Measurements from ENCODE around the gene DHPS. TPM values are rescaled to one million over a fixed set of nuclear protein-coding genes. Genes with fewer than 3 reads are reported as not detected.

DHPS gene
- total RNA-seq, 1 donor from 2014 or later: 92.9 TPM

DNA sequence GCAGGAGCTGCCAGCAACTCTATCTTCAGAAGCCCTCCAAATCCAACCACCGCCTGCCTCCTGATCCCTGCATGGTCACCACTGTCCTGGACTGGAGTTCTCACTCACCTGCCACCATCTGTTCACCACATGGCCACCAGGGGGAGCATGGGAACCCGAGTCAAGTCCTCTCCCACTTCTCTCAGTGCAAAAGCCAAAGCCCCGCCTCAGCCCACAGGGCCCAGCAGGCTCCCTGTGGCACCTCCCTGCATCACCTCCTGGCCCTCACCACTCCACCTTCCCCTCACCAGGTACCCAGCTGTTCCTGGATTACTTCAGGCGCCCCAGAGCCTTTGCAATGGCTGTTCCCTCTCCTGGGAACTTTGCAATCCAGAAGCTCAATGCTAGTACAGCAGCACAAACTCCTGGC, 5.3 kb downstream of the DHPS start:
- DNase-seq (ENCODE audit: low spot score in 2 of 2) (peak in 1 of 2 donors; percentile 75), FAIRE-seq (no peak)

DNA sequence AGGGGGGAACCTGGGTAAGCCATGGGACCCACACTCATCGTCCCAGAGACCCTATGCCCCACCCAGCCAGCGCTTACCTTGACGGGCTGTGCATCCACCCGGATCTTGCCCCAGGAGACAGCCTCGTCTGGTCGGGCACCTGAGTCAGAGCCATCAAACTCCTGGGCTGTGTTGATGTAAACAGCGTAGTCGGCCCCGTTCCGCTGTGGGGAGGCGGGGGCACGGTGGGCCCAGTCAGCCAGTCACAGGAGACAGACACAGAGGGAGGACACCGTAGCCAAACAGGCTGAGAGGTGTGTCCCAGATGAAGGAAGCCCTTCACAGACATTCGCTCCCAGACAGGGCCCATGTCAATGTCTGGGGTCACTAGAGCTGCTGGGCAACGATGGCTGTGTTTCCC, 5.7 kb downstream of the DHPS start:
- no peak for DNase-seq (ENCODE audit: low spot score in 2 of 2)
- FAIRE-seq: no peak

DNA sequence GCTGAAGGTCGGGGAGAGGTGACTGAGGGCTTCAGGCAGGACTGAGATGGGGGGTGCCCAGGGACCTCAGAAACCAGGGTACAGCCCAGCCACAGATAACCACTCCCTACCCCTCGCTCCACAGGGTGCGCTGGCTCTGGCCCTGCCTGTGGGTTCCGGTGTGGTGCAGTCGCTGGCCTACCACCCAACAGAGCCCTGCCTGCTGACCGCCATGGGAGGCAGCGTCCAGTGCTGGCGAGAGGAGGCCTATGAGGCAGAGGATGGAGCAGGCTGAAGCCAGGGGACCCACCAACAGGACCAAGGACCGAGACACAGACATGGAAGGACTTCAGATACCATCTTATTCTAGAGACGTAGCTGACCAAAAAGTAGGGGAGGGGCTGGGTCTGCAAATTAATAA, 6.3 kb downstream of the DHPS start:
- FAIRE-seq (no peak), DNase-seq (ENCODE audit: low spot score in 2 of 2) (no peak)

DNA sequence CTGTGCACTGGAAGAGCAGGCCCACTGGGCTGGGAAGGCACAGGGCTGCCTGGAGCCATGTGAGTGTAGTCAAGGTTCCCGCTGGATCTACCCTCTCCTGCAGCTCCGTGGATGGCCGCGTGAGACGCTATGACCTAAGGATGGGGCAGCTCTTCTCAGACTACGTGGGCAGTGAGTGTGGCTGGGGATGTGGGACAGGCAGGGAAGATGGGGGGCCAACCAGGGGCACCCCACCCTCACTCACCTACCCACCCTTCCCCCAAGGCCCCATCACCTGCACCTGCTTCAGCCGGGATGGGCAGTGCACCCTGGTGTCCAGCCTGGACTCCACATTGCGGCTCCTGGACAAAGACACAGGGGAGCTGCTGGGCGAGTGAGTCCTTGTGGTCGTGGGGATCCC, 8.9 kb downstream of the DHPS start:
- FAIRE-seq: no peak
- DNase-seq (ENCODE audit: low spot score in 2 of 2): no peak

DNA sequence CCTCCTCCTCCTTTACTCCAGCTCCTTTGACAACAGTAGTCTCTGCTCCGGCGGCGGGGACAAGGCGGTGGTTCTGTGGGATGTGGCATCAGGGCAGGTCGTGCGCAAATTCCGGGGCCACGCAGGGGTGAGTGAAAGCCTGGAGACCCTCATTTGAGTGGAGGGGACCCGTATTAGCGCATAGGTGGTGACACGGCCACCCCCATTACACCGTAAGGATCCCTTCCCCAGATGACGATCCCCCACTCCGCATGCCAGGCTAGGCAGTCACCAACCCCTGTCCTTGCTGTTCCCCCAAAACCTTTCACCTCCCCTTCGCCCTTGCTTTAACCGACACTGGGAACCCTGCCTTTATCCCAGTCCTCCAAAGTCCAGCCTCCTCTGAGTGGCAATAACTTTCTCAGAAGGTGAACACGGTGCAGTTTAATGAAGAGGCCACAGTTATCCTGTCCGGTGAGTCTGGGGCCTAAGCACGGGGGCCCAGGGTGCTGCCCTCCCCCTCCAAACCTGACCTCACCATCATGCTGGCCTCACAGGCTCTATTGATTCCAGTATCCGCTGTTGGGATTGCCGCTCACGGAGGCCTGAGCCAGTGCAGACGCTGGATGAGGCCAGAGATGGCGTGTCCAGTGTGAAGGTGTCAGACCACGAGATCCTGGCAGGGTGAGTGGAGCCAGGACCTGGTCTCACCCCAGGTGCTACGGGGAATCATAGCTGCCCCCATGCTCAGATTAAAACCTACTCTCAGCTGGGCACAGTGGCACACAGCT, 11.3 kb downstream of the DHPS start:
- no peak for FAIRE-seq
- DNase-seq (ENCODE audit: low spot score in 2 of 2): no peak

DNA sequence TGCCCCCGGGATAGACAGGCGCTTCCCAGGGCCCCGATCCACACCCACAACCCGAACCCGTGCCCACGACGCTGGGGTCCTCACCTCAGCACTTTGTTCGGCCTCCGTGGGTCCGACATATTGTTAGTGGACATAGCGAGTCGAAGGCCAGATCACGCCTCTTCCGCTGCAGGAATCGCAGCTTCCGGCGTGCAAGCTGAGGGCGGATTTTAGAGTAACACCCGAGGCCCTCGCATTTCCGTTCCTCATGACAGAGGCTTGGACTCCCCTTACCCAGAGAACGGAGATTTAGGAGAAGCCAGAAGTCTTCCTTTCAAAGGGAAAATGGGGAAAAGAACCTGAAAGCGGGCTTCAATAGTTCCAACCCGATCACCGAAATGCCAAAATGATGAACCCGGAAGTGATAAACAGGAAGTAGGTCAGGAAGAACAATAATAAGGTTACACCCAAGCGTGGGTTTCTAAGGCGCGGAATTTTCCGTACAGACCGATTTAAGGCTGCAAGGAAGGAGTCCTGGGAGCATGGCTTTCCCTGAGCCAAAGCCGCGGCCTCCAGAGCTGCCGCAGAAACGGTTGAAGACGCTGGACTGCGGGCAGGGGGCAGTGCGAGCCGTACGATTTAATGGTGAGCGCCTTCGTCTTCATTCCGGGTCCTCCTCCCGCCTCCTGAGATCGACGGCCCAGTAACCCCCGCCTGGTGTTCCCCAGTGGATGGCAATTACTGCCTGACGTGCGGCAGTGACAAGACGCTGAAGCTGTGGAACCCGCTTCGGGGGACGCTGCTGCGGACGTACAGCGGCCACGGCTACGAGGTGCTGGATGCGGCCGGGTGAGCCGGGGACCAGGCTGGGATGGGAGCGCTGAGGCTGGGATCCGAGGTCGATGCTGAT, 12.2 kb downstream of the DHPS start:
- peak; percentile 85 to 86 for DNase-seq (ENCODE audit: low spot score in 2 of 2)
- FAIRE-seq: no peak

DNA sequence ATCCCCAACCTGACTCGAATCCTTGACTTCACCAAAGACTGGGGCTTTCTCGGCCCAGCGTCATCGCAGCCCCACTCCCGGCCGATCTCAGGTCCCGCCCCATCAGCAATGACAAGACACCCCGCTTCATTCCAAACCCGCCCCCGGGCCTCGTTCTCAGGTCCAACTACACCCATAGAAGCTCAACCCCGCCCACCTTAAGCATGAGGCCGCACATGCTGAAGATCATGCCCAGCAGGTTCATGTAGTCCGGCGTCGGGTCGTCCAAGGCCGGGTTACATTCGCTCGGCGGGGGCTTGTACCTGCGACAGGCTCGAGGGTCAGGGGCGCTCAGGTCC, 12.8 kb downstream of the DHPS start:
- DNase-seq (ENCODE audit: low spot score in 2 of 2) (peak in 1 of 2 donors; percentile 66), FAIRE-seq (no peak)

DNA sequence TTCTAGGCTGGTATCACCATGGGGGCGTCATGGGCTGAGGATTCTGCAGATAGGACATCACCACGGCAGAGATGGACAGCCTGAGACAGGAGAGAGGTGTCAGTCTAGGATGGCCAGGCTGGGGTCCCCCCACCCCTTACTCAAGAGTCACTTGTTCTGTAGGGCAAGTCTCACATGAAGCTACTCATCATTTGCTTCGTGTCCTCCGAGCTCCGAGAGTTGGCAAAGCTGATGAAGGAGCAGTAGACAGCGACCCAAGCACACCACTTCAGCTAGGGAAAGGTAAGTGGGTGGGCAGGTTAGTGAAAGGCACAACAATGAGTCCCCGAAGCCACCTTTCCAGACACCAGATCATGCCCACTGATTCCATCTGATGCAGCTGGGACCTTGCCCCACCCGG, 13.3 kb downstream of the DHPS start:
- no peak for DNase-seq (ENCODE audit: low spot score in 2 of 2)

DNA sequence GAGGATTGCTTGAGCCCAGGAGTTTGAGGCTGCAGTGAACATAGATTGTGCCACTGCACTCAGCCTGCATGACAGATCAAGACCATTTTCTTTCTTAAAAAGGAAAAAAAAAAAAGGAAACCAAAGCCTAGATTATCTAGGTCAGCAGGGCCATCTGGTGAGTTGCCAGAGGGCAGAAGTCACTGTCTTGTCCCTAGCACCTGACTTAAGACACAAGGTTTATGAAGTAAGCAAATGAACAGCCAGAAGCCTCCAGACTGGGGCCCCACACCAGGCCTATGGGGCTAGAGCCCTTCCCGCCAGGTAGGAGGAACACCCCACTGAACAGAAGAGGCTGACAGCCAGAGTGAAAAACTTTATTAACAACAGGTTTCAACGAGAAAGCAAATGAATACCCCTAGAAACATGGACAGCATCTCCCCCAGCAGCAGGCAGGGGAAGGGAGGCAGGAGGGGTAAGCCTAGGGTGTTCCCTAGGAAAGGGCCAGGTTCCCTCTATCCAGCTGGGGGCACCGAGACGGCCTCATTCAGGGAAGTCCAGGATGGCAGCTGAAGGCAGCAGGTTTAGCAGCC, 13.9 kb downstream of the DHPS start:
- DNase-seq (ENCODE audit: low spot score in 2 of 2) (no peak), FAIRE-seq (no peak)

More for the DNA sequence above, 13.3 kb downstream of the DHPS start:
- no peak for FAIRE-seq

DNA sequence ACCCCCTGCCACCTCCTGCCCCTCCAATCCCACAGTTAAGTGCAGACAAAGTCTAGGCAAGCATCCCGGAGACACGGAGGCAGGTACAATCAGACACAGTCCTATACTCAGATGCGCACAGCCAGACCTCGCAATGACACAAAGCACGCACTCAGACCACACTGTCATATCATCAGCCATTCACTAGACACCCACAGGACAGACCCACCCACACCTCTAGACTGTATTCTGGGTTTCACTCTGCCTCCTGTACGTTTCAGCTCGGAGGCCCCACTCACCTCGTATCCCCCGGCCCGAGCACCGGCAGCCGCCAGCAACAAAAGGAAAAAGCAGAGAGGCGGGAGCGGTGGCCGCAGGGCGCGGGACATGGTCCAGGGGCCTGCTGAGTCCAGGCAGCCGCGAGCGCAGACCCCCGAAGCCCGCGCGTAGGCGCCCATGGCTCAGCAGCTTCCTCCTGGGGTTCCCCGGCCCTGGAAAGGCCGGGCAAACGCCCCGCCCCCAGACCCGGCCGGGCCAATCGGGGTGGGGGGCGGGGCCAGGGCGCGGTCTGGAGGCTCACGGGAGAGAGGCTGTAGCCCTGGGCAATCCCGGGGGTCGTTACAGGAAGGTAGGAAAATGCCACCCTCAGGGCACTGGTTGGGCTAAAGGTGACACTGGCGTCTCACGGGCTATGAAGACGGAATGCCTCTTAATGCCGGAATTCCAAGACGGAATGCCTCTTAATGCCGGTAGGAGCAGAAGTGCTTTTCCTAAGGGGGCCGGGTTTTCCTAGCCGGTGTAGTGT, 15.2 kb downstream of the DHPS start, which contains the start of the genes MAN2B1 and WDR83:
Gene MAN2B1, minus strand, starts transcription at position 478 of the 784 bp plus-strand sequence. Its CDS starts 41 bp downstream, at position 437.
Gene WDR83, plus strand, starts transcription at position 543 of the 784 bp plus-strand sequence. CDS start 2,984 bp downstream, outside the sequence.
- no peak for FAIRE-seq
- peak; percentile 84 to 93 for DNase-seq (ENCODE audit: low spot score in 2 of 2)

DNA sequence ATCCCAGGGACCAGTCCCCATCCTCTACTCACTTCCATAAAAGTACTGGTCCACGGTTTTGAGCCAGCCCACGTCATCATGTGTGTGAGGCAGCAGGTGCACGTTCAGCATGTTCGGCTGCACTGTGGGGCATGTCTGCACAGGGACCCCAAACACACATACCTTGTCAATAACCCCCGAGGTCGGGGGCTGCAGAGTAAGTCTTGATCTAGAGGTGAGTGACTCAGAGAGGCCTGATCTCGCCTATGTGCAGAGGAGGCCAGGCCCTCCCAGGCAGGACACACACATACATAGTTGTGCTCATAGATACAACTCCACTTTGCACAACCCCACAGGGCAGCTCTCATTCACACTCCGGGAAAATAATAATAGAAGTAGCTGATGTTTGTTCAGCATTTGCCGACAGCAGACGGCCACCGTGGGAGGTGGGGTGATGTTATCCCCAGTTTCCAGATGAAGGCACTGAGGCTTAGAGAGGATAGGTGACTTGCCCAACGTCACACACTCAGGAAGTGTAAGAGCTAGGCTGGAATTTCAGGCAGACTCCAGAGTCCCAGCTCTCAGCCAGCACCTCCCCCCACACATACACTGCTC, 15.9 kb downstream of the DHPS start:
- DNase-seq (ENCODE audit: low spot score in 2 of 2) (no peak), FAIRE-seq (no peak)

DNA sequence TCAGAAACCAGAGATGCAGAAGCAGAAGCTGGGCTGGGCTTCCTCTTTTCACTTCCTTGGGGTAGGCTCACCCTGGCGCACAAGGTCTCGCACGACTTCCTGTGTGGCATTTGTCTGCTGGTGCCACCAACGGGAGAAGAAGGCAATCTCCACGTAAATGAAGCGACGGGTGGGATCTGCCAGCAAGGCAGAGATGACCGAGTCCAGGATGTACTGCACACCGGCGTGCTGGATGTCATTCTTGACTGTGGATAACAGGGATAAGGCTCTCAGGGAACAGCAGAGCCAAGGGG, 16.5 kb downstream of the DHPS start:
- FAIRE-seq: no peak
- no peak for DNase-seq (ENCODE audit: low spot score in 2 of 2)

DNA sequence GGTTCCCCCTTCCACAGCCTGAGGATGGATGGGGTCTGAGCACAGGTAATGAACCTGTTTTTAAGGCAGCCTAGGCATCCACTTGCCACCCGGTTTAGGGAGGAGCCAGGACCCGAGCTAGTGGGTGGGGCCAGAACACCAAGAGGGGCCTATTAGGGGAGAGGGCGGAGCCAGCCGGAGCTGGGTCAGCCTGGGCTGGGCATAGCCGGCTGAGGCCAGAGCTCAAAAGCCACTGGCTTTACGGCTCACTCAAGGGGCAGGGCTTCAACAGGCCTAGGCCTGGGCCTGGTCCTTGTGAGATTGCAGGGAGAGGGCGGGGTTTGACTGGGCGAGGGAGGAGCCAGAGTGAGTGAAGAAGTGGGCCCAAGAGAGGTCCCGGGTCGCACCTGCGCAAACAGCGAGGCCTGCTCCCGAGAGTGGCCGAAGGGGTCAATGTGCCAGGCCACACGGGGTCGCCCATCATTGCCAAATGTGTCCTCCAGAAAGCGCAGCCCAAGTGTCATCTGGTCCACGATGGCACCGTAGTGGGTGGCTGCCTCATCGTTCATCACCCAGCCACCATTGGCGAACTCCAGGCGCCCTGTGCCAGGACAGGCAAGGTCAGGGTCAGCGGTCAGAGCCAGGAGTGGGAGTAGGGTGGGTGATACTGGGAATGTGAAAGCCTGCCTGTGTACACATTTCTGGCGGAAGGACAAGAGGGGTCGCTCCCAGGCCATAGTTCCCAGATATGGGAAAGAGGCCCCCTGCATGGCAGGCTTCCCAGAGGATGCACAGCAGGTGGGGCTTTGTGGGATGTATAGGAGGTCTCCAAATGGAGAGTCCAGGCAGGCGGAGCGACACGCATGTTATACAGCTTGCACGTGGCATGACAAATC, 17.0 kb downstream of the DHPS start:
- DNase-seq (ENCODE audit: low spot score in 2 of 2) (no peak), FAIRE-seq (no peak)

DNA sequence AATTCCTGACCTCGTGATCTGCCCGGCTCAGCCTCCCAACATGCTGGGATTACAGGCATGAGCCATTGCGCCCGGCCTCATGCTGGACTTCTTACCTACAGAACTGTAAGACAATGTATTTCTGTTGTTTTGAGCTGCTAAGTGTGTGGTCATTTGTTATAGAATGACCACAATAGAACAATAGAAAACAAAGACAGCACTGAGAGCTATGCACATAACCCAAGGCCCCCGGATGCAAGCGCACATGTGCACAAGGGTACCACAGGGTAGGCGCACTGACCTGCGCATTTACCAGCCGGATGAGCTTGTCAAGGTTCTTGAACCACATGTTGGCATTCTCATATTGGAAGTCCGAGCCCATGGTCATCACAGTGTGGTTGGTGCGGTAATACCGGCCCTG, 20.7 kb downstream of the DHPS start:
- DNase-seq (ENCODE audit: low spot score in 2 of 2) (no peak), FAIRE-seq (no peak)

DNA sequence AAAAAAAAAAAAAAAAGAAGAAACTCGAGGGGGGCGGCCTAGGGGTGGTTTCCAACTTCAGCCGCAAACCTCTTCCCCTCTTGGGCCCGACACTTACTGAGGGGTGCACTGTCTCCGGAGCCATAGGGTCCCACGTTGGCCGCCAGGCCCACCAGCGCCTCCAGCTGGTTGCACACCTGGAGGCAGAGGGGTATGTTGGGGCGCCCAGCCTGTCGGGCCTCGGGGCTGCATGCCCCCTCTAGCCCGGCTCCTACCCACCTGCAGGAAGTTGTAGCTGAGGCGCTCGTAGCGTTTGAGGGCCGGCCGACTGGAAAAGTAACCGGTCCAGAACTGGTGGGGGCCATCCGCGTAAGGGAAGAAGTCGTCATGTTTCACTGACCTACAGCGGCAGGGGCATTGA, 23.7 kb downstream of the DHPS start:
- no peak for FAIRE-seq
- no peak for DNase-seq (ENCODE audit: low spot score in 2 of 2)

DNA sequence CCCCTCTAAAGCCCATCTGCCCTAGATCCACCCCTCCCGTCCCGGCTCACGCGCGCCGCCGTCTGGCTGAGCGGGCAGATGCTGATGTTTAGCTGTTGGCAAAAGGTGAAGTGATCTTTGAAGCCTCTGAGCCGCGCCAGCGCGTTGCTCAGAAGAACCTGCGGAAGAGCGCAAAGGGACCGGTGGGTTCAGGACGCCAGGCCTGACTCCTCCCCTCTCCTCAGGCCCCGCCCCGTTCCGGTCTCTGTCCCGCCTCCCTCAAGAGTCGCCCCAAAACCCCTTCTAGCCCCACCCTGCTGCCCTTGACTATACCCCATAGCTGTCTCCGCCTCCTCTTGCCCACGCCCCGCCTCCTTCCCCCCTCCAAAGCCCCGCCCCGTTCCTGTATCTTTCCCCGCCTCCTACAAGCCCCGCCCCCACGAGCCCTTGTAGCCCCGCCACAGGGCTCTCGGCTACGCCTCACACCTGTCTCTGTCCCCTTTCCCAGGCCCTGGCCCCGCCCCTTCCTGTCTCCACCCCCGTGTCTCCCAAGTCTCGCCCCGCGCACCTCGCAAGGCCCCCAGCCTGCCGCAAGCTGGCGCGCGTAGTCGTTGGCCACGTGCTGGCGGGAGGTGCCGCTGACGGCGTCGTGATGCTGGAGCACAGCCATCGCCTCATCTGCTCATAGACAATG, 24.6 kb downstream of the DHPS start:
- no peak for FAIRE-seq

DNA sequence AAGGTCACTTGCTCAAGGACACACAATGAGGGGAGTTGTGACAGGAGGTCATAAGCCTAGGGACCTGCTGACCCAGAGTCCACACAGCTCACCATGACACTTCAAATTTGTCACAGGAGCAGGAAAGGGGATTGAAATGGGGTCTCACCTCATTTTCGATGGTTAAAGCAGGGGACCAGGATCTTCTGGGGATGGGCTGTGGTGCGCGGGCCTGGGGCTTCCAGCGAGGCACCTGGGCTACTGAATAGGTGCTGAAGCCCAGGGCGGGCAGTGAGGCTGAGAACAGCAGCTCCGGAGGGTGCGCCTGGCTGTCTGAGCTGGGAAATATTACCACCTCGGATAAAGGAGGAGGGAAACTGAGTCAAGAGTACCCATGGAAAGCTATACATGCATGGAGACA, 26.1 kb downstream of the DHPS start:
- DNase-seq (ENCODE audit: low spot score in 2 of 2) (no peak), FAIRE-seq (no peak)

More for the DNA sequence above, 24.6 kb downstream of the DHPS start:
- no peak for DNase-seq (ENCODE audit: low spot score in 2 of 2)

DNA sequence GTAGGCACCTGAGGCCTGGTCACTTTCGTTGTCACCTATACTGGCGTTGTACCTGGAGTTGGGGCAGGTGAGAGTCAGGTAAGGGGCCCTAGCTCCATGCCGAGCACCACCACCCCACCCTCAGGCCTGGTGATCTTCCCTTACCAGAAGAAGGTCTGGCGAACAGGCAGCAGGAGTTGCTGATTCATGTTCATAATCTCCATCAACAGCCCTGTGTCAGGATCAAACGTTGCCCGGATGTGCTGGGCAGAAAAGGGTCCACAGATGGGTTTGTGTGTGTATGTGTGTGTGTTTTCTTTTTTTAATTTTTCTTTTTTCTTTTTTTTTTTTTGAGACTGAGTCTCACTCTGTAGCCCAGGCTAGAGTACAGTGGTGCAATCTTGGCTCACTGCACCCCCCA, 29.5 kb downstream of the DHPS start:
- FAIRE-seq (no peak), DNase-seq (ENCODE audit: low spot score in 2 of 2) (no peak)

DNA sequence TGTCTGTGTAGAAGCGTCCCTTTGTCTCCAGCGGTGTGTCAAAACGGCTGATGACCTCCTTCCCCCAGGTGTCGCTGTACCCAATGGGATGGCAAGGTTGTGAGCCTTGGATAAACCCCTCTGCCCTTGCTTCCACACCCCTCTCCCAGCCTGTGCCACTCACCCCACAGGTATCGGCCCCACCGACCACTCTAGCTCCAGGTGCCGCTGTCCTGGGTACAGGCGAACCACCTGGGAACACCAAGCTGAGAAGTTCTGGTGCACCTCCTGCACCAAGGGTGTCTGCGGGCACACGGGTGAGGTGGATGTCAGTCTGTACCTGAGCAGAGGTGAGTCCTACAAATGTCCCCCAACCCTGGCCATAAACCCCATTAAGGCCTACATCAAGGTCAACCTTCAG, 31.7 kb downstream of the DHPS start:
- FAIRE-seq: no peak

More for the DNA sequence above, 31.7 kb downstream of the DHPS start:
- DNase-seq (ENCODE audit: low spot score in 2 of 2): no peak
